ENCODE measurements around the gene FAM131B.

FAM131B gene

DNA sequence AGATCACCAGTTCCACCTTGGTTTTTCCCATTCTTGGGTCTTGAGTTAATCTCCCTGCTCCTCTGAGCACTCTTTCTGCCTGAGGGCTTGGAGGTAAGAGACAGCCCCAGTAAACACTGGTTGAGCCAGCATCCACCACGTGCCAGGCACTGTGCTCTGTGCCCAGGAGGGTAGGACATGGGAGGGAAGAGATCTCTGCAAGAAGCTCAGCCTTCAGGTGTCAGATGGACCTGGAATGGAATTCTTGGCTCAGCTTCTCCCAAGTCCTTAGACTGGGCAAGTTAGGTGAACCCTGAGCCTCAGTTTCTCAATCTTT is 21.1 kb upstream of the FAM131B start:
- TF ChIP-seq CEBPB (IDR thresholded peaks at IDR 0.05), result no peak
- no peak for TF ChIP-seq YY1 (IDR thresholded peaks at IDR 0.05; ENCODE audit: low read depth)
- no peak for TF ChIP-seq EP300 (IDR thresholded peaks at IDR 0.05; ENCODE audit: borderline replicate concordance)
- no peak for TF ChIP-seq TAF1 (IDR thresholded peaks at IDR 0.05; ENCODE audit: low read depth)
- TF ChIP-seq TCF12 (IDR thresholded peaks at IDR 0.05; ENCODE audit: low read depth), result no peak
- TF ChIP-seq, protein P1, sequence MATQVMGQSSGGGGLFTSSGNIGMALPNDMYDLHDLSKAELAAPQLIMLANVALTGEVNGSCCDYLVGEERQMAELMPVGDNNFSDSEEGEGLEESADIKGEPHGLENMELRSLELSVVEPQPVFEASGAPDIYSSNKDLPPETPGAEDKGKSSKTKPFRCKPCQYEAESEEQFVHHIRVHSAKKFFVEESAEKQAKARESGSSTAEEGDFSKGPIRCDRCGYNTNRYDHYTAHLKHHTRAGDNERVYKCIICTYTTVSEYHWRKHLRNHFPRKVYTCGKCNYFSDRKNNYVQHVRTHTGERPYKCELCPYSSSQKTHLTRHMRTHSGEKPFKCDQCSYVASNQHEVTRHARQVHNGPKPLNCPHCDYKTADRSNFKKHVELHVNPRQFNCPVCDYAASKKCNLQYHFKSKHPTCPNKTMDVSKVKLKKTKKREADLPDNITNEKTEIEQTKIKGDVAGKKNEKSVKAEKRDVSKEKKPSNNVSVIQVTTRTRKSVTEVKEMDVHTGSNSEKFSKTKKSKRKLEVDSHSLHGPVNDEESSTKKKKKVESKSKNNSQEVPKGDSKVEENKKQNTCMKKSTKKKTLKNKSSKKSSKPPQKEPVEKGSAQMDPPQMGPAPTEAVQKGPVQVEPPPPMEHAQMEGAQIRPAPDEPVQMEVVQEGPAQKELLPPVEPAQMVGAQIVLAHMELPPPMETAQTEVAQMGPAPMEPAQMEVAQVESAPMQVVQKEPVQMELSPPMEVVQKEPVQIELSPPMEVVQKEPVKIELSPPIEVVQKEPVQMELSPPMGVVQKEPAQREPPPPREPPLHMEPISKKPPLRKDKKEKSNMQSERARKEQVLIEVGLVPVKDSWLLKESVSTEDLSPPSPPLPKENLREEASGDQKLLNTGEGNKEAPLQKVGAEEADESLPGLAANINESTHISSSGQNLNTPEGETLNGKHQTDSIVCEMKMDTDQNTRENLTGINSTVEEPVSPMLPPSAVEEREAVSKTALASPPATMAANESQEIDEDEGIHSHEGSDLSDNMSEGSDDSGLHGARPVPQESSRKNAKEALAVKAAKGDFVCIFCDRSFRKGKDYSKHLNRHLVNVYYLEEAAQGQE (IDR thresholded peaks at IDR 0.05; ENCODE audit: low read depth), result no peak
- TF ChIP-seq RAD21 (IDR thresholded peaks at IDR 0.05; ENCODE audit: low read depth), result no peak
- TF ChIP-seq, protein P2, sequence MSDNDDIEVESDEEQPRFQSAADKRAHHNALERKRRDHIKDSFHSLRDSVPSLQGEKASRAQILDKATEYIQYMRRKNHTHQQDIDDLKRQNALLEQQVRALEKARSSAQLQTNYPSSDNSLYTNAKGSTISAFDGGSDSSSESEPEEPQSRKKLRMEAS (IDR thresholded peaks at IDR 0.05), result no peak
- TF ChIP-seq CREB1 (IDR thresholded peaks at IDR 0.05; ENCODE audit: low read depth), result no peak
- no peak for TF ChIP-seq FOXM1 (IDR thresholded peaks at IDR 0.05; ENCODE audit: borderline replicate concordance, low read depth)
- TF ChIP-seq EGR1 (IDR thresholded peaks at IDR 0.05), result no peak
- TF ChIP-seq NFIC (IDR thresholded peaks at IDR 0.05), result no peak
- TF ChIP-seq ZBTB7A (IDR thresholded peaks at IDR 0.05; ENCODE audit: low read depth), result no peak
- TF ChIP-seq TEAD4 (IDR thresholded peaks at IDR 0.05), result no peak
- TF ChIP-seq, protein P3, sequence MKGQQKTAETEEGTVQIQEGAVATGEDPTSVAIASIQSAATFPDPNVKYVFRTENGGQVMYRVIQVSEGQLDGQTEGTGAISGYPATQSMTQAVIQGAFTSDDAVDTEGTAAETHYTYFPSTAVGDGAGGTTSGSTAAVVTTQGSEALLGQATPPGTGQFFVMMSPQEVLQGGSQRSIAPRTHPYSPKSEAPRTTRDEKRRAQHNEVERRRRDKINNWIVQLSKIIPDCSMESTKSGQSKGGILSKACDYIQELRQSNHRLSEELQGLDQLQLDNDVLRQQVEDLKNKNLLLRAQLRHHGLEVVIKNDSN (IDR thresholded peaks at IDR 0.05), result no peak

DNA sequence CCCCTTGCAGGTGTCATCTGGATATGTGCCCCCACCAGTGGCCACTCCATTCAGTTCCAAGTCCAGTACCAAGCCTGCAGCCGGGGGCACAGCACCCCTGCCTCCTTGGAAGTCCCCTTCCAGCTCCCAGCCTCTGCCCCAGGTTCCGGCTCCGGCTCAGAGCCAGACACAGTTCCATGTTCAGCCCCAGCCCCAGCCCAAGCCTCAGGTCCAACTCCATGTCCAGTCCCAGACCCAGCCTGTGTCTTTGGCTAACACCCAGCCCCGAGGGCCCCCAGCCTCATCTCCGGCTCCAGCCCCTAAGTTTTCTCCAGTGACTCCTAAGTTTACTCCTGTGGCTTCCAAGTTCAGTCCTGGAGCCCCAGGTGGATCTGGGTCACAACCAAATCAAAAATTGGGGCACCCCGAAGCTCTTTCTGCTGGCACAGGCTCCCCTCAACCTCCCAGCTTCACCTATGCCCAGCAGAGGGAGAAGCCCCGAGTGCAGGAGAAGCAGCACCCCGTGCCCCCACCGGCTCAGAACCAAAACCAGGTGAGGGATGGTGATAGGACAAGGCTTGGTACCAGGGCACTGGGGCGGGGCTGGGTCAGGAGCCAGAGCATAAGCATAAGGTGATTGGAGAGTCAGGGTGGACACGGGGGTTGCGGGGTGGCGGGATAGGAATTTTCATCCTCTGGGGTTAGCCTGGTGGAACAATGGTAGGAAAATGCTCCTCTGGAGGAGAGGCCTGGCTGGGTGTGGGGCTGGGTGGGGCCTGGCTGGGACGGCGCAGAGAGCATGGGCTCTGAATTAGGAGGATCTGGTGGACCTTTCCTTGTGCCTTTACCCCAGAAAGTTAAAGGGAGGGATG is 20.5 kb upstream of the FAM131B start:
- TF ChIP-seq, protein P3 (IDR thresholded peaks at IDR 0.05), result no peak
- TF ChIP-seq FOXM1 (IDR thresholded peaks at IDR 0.05; ENCODE audit: borderline replicate concordance, low read depth) (no peak), EGR1 (IDR thresholded peaks at IDR 0.05) (no peak), CREB1 (IDR thresholded peaks at IDR 0.05; ENCODE audit: low read depth) (no peak), CEBPB (IDR thresholded peaks at IDR 0.05) (no peak)

DNA sequence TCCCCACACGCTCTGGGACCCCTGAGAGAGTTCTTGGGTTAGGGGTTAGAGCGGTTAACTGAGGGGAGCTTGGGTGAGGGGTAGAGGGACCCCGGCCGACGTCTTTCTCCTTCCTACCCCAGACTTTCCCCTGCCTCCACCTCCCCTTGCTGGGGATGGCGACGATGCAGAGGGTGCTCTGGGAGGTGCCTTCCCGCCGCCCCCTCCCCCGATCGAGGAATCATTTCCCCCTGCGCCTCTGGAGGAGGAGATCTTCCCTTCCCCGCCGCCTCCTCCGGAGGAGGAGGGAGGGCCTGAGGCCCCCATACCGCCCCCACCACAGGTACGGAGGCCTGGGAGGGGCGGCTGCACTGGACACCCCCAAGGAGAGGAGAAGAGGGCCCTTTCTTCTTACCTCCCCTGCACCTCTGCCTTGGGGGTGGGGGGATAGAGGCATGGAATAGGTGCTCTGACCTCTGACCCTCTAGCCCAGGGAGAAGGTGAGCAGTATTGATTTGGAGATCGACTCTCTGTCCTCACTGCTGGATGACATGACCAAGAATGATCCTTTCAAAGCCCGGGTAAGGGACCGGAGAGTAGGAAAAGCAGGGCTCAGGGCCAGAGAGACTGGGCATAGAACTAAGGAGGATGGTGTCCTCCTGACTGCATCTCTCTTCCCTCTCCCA is 19.7 kb upstream of the FAM131B start:
- TF ChIP-seq EP300 (IDR thresholded peaks at IDR 0.05; ENCODE audit: borderline replicate concordance), result no peak
- no peak for TF ChIP-seq CREB1 (IDR thresholded peaks at IDR 0.05; ENCODE audit: low read depth)
- TF ChIP-seq, protein P2 (IDR thresholded peaks at IDR 0.05), result no peak
- no peak for TF ChIP-seq TAF1 (IDR thresholded peaks at IDR 0.05; ENCODE audit: low read depth)
- no peak for TF ChIP-seq FOXM1 (IDR thresholded peaks at IDR 0.05; ENCODE audit: borderline replicate concordance, low read depth)
- no peak for TF ChIP-seq NFIC (IDR thresholded peaks at IDR 0.05)
- TF ChIP-seq CEBPB (IDR thresholded peaks at IDR 0.05), result no peak
- TF ChIP-seq RAD21 (IDR thresholded peaks at IDR 0.05; ENCODE audit: low read depth), result no peak
- TF ChIP-seq, protein P1 (IDR thresholded peaks at IDR 0.05; ENCODE audit: low read depth), result no peak
- TF ChIP-seq, protein P3 (IDR thresholded peaks at IDR 0.05), result no peak
- TF ChIP-seq TCF12 (IDR thresholded peaks at IDR 0.05; ENCODE audit: low read depth), result no peak
- TF ChIP-seq TEAD4 (IDR thresholded peaks at IDR 0.05), result no peak
- no peak for TF ChIP-seq YY1 (IDR thresholded peaks at IDR 0.05; ENCODE audit: low read depth)
- TF ChIP-seq EGR1 (IDR thresholded peaks at IDR 0.05), result no peak
- no peak for TF ChIP-seq ZBTB7A (IDR thresholded peaks at IDR 0.05; ENCODE audit: low read depth)

DNA sequence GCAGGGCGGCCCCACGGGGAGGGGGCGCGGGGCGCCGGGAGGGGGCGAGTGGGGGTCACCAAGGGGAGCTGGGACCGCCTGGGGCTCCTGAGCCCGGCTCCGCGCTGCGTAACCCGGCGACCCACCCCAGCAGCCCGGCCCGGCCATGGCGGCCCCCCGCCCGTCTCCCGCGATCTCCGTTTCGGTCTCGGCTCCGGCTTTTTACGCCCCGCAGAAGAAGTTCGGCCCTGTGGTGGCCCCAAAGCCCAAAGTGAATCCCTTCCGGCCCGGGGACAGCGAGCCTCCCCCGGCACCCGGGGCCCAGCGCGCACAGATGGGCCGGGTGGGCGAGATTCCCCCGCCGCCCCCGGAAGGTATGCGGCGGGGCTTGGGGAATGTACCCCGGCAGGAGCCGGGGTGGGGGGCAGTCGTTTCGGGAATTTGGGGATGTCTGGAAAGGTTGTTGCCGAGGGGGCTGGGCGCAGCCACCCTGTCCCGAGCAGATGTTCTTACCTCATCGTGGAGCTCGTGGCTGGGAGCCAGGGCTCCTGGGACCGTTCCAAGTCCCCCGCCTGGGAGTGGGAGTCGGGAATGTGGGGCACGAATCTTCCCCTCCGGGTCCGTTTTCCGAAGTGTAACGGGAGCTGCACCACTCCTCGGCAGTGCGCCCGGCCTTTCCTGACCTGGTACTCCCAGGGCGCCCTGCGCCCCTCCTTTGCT is 19.1 kb upstream of the FAM131B start:
- TF ChIP-seq TEAD4 (IDR thresholded peaks at IDR 0.05), result 0 out of 2 replicates have a peak, but pooled peaks have one; percentile 4
- peak; percentile 91 for TF ChIP-seq NFIC (IDR thresholded peaks at IDR 0.05)
- TF ChIP-seq ZBTB7A (IDR thresholded peaks at IDR 0.05; ENCODE audit: low read depth), result 0 out of 2 replicates have a peak, but pooled peaks have one; percentile 16
- TF ChIP-seq, protein P3 (IDR thresholded peaks at IDR 0.05), result 0 out of 2 replicates have a peak, but pooled peaks have one; percentile 18
- TF ChIP-seq, protein P2 (IDR thresholded peaks at IDR 0.05), result peak; percentile 39; the same call in 1 of the 2 replicates
- TF ChIP-seq TCF12 (IDR thresholded peaks at IDR 0.05; ENCODE audit: low read depth), result 0 out of 2 replicates have a peak, but pooled peaks have one; percentile 16
- TF ChIP-seq TAF1 (IDR thresholded peaks at IDR 0.05; ENCODE audit: low read depth), result no peak
- no peak for TF ChIP-seq CEBPB (IDR thresholded peaks at IDR 0.05)
